SU-DHL-6 (cell line): ENCODE results near the gene TIMP2.

Source experiments
- H2AFZ ChIP-seq: fragments of 200-600 bp; sonication (generic); 2 replicates; pipeline ENCODE4 v1.6.1; 2014; ENCODE audit warnings: low read depth, mild to moderate bottlenecking, moderate library complexity, mixed read lengths, antibody characterized with exemption, low read length; ENCODE audit not compliant: severe bottlenecking
- H3F3A ChIP-seq: fragments of 200-600 bp; shearing (Covaris generic); 2 replicates; pipeline ENCODE4 v1.6.0; 2016; ENCODE audit warnings: antibody characterized with exemption, mild to moderate bottlenecking; ENCODE audit not compliant: insufficient read depth
- H3K27ac ChIP-seq: fragments of 200-600 bp; sonication (generic); 2 replicates; pipeline ENCODE4 v1.5.1; 2016; ENCODE audit warnings: low read depth, mild to moderate bottlenecking, low read length, moderate library complexity, mixed read lengths
- H3K27me3 ChIP-seq: fragments of 200-600 bp; sonication (generic), shearing (Covaris generic); 2 replicates; pipeline ENCODE4 v1.6.0; 2014; ENCODE audit warnings: mild to moderate bottlenecking, low read length
- H3K36me3 ChIP-seq: fragments of 200-600 bp; sonication (generic); 2 replicates; pipeline ENCODE4 v1.6.1; 2014; ENCODE audit warnings: mild to moderate bottlenecking, low read length, mixed read lengths
- H3K4me2 ChIP-seq: fragments of 300-600, 200-600 bp; shearing (Covaris generic), sonication (generic); 2 replicates; pipeline ENCODE4 v1.6.0; 2014; ENCODE audit warnings: low read length, low read depth, mild to moderate bottlenecking; ENCODE audit not compliant: poor library complexity, severe bottlenecking
- H3K4me3 ChIP-seq: fragments of 200-600 bp; sonication (generic); 2 replicates; pipeline ENCODE4 v1.5.1; 2014; ENCODE audit warnings: antibody characterized with exemption, low read length, mild to moderate bottlenecking, mixed read lengths; ENCODE audit not compliant: insufficient read depth, poor library complexity, severe bottlenecking
- H3K79me2 ChIP-seq: fragments of 200-600 bp; sonication (generic); 2 replicates; pipeline ENCODE4 v1.6.1; 2014; ENCODE audit warnings: mild to moderate bottlenecking, low read length, moderate library complexity; ENCODE audit not compliant: insufficient read depth
- H3K9ac ChIP-seq: fragments of 200-600 bp; sonication (generic); 2 replicates; pipeline ENCODE4 v1.7.0; 2014; ENCODE audit warnings: mild to moderate bottlenecking, low read length
- H3K9me2 ChIP-seq: fragments of 200-600 bp; sonication (generic); replicated peaks from 2 replicates; pipeline ENCODE4 v1.6.1; 2014; ENCODE audit warnings: low read length; ENCODE audit not compliant: insufficient read depth
- H3K9me3 ChIP-seq: fragments of 200-600 bp; sonication (generic); 2 replicates; pipeline ENCODE4 v1.6.1; 2014; ENCODE audit warnings: low read length, mixed read lengths; ENCODE audit not compliant: insufficient read depth
- H4K20me1 ChIP-seq: fragments of 200-600 bp; sonication (generic); 2 replicates; pipeline ENCODE4 v1.6.1; 2014; ENCODE audit warnings: low read depth, mild to moderate bottlenecking, antibody characterized with exemption, low read length, moderate library complexity, mixed read lengths
- CTCF ChIP-seq: fragments of 200-600 bp; sonication (generic); IDR thresholded peaks from one replicate; pipeline ENCODE4 v1.5.1; 2017; ENCODE audit warnings: antibody characterized with exemption, mild to moderate bottlenecking, low read length, moderate library complexity; ENCODE audit not compliant: insufficient read depth, poor library complexity, severe bottlenecking
- EZH2phosphoT487 ChIP-seq: fragments of 200-600 bp; sonication (generic), shearing (Covaris generic); conservative IDR thresholded peaks from 2 replicates; pipeline ENCODE4 v1.6.1; 2018; ENCODE audit warnings: mild to moderate bottlenecking, antibody characterized with exemption, low read length, moderate library complexity, mixed read lengths

TIMP2 gene, protein sequence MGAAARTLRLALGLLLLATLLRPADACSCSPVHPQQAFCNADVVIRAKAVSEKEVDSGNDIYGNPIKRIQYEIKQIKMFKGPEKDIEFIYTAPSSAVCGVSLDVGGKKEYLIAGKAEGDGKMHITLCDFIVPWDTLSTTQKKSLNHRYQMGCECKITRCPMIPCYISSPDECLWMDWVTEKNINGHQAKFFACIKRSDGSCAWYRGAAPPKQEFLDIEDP

GRCh38 chr17:78925234-78925633, at the start of gene TIMP2:
Gene TIMP2, minus strand, starts transcription at chr17:78925387. Its CDS starts 299 bp downstream, at chr17:78925088.
- H3K27me3 ChIP-seq: no peaks in the 10 kb centered on the region
- H2AFZ ChIP-seq: no peak within 1 kb of the TSS
- no peak within 1 kb of the TSS for H3K9ac ChIP-seq
- no peak within 1 kb of the TSS for H3K4me3 ChIP-seq
- no peaks in the 10 kb centered on the region for H3F3A ChIP-seq
- H4K20me1 ChIP-seq: no peaks in the 10 kb centered on the region
- H3K79me2 ChIP-seq: no peaks in the 10 kb centered on the region
- no peaks in the 10 kb centered on the region for H3K9me3 ChIP-seq
- no peaks in the 10 kb centered on the region for H3K9me2 ChIP-seq
- TF ChIP-seq CTCF: no peak
- no peak within 1 kb of the TSS for H3K27ac ChIP-seq
- no peak within 1 kb of the TSS for H3K4me2 ChIP-seq
- no peaks in the 10 kb centered on the region for H3K36me3 ChIP-seq

DNA sequence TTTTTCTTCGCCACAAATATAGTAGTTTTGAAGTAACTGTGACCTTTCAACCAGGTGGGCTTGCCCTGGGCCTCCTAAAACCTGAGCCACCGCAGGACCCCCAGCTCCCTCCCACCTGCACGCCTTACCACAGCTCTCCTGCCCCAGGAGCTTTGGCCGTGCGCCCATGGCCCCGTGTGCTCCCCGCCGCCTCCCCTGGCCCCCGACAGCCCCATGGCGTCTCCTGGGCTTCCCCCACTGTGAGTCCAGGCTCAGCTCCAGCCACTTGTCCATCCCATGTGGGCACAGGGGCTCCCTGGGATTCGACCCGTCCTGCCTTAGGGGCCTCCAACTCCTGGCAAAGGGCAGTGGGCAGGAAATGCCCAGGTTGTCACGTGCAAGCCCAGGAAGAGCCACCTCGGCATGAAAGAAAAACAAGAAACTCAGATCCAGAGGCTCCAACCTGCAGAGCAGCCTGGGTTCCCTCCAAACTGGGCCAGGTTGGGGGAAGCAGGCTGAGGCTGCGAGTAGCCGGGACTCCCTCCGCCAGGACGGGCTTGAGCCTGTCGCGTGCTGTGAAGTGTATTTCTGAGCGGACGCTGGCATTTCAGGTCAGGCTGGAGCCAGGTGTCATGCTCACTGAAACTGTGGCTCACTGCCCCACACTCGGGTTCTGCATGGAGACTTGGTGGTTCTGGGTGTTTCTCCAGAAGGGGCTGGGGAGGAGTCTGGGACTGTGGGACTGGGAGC, 48.8 kb upstream of the TIMP2 start:
- TF ChIP-seq EZH2phosphoT487: no peak
- TF ChIP-seq CTCF: no peak
- Histone ChIP-seq H3F3A (no peaks in the 10 kb centered on the region), H3K9ac (no peak overlapping the region), H3K27me3 (no peaks in the 10 kb centered on the region), H3K27ac (no peak overlapping the region), H3K9me3 (no peaks in the 10 kb centered on the region), H3K4me3 (no peak overlapping the region), H3K9me2 (no peaks in the 10 kb centered on the region), H4K20me1 (no peaks in the 10 kb centered on the region), H3K36me3 (no peaks in the 10 kb centered on the region), H3K4me2 (no peak overlapping the region), H2AFZ (no peak overlapping the region), H3K79me2 (no peaks in the 10 kb centered on the region)

- no peak overlapping the region for H2AFZ ChIP-seq
- no peaks in the 10 kb centered on the region for H3K9me3 ChIP-seq
- H3K9ac ChIP-seq: no peak overlapping the region
- H3K4me3 ChIP-seq: no peak overlapping the region
- H4K20me1 ChIP-seq: no peaks in the 10 kb centered on the region
- H3K4me2 ChIP-seq: no peak overlapping the region
- no peaks in the 10 kb centered on the region for H3K79me2 ChIP-seq
- no peaks in the 10 kb centered on the region for H3K36me3 ChIP-seq
- H3F3A ChIP-seq: no peaks in the 10 kb centered on the region
- H3K27ac ChIP-seq: no peak overlapping the region
- TF ChIP-seq EZH2phosphoT487 (no peak), CTCF (no peak)
- no peaks in the 10 kb centered on the region for H3K9me2 ChIP-seq
- no peaks in the 10 kb centered on the region for H3K27me3 ChIP-seq
Observed at GRCh38 chr17:78973196-78973595, 48.0 kb upstream of the TIMP2 start.
